SK-N-MC (cell line): Measurements from ENCODE around the gene SDR42E2.

Experiments
- EZH2 ChIP-seq: fragments of 200-600 bp; sonication (generic); IDR thresholded peaks from one replicate; pipeline ENCODE4 v1.6.1; 2017; ENCODE audit warnings: antibody characterized with exemption
- POLR2AphosphoS5 ChIP-seq: IDR thresholded peaks from 2 replicates; pipeline ENCODE4 v1.6.1; 2012; ENCODE audit warnings: mild to moderate bottlenecking, low read depth, low read length, borderline replicate concordance

- TF ChIP-seq POLR2AphosphoS5, result no peak
- no peak for TF ChIP-seq EZH2
Observed at GRCh38 chr16:22189473-22190080, 27.3 kb downstream of the SDR42E2 start.
